C4-2B (cell line): ENCODE results near the gene MTHFD2.
"Not testable (repeated sequence)": the region's sequence is repeated elsewhere in the genome, so short reads cannot be mapped to it uniquely, and the experiment has no call there.

Source experiments
- H3K27ac ChIP-seq: fragments of 450-650 bp; 2 replicates; pipeline ENCODE4 v1.5.1; 2017
- ZFX ChIP-seq: fragments of 450-650 bp; IDR thresholded peaks from 2 replicates; pipeline ENCODE4 v1.6.1; 2017
- TF ChIP-seq, protein P1 (sequence below): fragments of 450-650 bp; conservative IDR thresholded peaks from 2 replicates; pipeline ENCODE4 v1.5.1; 2017; ENCODE audit warnings: mild to moderate bottlenecking

Gene MTHFD2

DNA sequence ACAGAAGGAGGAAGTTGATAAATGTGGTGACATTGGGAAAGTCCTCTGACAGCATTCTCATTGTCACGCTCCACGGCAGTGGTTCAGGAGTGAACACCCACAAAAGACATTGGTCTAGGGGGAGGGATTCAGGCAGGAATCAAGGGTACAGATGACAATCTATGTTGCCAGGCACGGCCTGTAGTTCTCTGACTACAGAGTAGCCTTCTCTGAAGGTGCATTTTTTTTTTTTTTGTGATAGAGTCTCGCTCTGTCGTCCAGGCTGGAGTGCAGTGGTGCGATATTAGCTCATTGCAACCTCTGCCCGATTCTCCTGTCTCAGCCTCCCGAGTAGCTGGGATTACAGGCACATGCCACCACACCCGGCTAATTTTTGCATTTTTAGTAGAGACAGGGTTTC, 12.4 kb upstream of the MTHFD2 start:
- TF ChIP-seq ZFX: no peak
- TF ChIP-seq, protein P1, sequence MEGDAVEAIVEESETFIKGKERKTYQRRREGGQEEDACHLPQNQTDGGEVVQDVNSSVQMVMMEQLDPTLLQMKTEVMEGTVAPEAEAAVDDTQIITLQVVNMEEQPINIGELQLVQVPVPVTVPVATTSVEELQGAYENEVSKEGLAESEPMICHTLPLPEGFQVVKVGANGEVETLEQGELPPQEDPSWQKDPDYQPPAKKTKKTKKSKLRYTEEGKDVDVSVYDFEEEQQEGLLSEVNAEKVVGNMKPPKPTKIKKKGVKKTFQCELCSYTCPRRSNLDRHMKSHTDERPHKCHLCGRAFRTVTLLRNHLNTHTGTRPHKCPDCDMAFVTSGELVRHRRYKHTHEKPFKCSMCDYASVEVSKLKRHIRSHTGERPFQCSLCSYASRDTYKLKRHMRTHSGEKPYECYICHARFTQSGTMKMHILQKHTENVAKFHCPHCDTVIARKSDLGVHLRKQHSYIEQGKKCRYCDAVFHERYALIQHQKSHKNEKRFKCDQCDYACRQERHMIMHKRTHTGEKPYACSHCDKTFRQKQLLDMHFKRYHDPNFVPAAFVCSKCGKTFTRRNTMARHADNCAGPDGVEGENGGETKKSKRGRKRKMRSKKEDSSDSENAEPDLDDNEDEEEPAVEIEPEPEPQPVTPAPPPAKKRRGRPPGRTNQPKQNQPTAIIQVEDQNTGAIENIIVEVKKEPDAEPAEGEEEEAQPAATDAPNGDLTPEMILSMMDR: no peak
- no peak overlapping the region for H3K27ac ChIP-seq

DNA sequence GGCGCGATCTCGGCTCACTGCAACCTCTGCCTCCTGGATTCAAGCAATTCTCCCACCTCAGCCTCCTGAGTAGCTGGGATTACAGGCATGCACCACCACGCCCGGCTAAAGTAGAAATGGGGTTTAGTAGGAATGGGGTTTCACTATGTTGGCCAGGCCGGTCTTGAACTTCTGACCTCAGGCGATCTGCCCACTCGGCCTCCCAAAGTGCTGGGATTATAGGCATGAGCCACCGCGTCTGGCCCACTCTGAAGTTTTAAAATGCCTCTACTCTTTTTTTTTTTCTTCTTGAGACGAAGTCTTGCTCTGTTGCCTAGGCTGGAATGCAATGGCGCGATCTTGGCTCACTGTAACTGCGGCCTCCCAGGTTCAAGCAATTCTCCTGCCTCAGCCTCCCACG, 11.7 kb upstream of the MTHFD2 start:
- H3K27ac ChIP-seq: not testable (repeated sequence)

DNA sequence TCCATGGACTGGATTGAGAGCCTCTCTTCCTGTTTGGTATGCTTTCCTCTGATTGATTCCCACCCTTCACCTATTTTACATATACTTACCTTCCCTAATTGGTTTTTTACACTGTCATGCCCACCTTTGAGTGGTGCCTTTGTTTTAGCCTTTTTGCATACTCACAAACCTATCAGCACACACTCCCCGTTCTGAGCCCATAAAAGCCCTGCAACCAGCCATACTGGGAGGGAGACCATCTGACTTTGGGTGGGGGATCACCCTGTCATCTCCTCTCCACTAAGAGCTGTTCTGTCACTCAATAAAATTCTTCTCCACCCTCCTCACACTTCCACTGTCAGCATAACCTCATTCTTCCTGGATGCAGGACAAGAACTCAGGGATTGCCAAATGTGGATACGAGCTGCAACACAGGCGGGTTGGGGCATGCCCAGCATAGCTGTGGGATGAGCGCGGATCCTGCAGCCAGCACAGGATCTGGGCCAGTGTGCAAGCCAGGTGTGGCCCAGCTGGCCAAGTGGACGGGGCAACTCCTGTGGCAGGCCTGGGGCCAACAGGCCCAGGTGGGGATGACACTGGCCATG, 10.3 kb upstream of the MTHFD2 start:
- TF ChIP-seq, protein P1: no peak
- no peak overlapping the region for H3K27ac ChIP-seq

DNA sequence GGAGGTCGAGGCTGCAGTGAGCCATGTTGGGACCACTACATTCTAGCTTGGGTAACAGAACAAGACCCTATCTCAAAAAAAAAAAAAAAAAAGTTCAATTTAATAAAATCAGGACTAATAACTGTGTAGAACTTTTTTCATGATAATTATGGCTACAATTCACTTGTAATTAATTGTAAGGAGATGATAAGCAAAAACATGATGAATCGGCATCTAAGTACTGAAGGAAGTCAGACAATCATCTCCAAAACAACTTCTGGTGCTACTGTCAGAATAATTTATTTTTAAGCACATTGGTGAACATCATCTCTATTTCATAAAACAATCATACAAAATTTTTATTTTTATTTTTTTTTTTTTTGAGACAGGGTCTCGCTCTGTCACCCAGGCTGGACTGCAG, 9.7 kb upstream of the MTHFD2 start:
- H3K27ac ChIP-seq: no peak overlapping the region
- TF ChIP-seq, protein P1: no peak

DNA sequence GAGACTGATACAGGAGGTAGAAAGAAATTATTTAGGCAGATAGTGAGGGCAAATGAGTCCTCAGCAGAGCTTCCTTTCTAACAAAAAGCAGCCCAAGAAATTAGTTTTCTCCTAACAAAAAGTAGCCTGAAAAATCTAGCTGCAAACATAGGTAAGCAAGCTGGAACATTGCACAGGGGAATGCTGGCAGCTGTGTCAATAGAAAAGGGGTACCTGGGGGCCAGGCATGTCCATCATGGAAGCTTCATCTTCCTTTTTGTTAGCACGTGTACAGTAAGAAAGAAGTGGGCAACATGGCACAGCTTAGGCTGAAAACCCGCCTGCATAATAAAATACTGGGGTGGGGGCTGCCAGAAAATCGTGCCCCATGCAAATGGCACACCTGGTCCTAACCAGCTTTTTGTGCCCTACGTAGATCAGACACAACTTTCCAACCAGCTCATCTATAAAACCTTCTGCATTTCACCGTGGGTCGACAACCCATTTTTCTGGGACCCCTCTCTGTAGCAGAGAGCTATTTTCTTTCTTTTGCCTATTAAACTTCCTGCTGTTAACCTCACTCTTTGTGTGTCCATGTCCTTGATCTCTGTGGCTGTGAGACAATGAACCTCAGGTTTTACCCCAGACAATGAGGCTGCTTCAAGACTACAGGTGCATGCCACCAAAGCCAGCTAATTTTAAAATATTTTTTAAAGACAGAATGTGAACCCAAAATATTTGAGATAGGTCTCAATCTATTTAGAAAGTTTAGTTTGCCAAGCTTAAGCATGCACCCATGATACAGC, 6.6 kb upstream of the MTHFD2 start:
- no peak overlapping the region for H3K27ac ChIP-seq
- TF ChIP-seq, protein P1: no peak
- no peak for TF ChIP-seq ZFX

DNA sequence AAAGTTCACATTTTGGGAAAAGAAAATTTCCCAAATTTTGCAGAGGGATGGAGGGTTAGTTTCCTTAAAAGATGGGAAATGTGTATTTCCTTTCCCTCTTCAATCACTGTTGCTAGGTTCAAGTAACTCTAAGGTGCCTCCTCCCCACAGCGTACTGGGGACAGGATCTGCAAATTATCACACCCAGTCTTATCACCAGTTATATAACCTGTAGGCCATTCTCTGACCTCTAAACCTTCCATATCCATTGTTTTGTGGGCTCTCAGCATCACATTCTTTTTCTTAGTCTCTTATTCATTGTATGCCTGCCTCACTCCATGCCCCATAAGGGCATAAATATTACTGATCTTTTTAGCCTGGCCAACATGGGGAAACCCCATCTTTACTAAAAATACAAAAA, 3.6 kb upstream of the MTHFD2 start:
- no peak for TF ChIP-seq ZFX
- TF ChIP-seq, protein P1: no peak
- H3K27ac ChIP-seq: no peak overlapping the region

DNA sequence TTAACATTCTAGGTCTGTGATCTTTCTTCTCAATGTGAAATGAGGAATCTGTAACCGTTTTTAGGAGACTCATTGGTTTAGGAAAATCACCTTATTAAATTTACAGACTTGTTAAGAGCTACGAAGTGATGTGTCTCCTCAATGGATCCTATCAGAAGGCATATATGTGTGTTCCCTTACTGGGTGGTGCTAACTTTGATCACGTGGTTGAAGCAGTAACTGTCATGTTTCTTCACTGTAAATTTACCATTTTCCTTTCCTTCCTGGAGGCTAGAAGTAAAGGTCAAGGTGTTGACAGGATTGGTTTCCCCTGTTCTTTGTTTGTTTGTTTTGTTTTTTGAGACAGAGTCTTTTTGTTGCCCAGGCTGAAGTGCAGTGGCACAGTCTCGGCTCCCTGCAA, 1.4 kb upstream of the MTHFD2 start:
- TF ChIP-seq, protein P1: no peak
- no peak for TF ChIP-seq ZFX
- peak overlapping the region; percentile 96 for H3K27ac ChIP-seq

DNA sequence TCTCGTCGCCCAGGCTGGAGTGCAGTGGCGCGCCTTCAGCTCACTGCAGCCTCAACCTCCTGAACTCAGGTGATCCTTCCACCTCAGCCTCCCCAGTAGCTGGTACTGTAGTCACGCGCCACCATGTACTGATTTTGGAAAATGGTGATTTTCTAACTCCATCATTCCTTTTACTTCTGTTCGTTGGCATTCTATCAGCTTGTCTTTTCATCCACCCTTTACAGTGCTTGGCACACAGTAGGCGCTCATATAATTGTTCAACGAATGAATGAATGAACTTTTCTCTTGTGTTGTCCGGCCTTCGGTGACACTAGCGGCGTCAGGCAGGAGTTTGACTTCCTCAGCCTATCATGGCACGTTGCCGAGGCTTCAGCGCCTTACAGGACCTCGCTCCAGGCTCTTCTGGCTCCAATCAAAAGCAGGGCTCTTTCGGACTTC, 373 bp upstream of the MTHFD2 start:
- TF ChIP-seq, protein P1: no peak
- TF ChIP-seq ZFX: no peak
- peak overlapping the region; percentile 96 for H3K27ac ChIP-seq
